Frontal cortex (tissue), 4 donors: ENCODE data around the gene SCARB1. TPM values are rescaled to one million over a fixed set of nuclear protein-coding genes. Genes with fewer than 3 reads are reported as not detected.
A peak's percentile ranks its signal among the peaks of the same experiment; 100 is the strongest.

Experiments
- DNase-seq, 2 donors: peaks; one replicate each; pipeline ENCODE4 v3.0.0; 2012; ENCODE audit warnings: low spot score in 2 of 2
- FAIRE-seq: peaks from 2 replicates; lab custom pipeline; 2012; peaks lifted over from hg19 to GRCh38; lab: Jason Lieb, UNC
- total RNA-seq: library from RNA; depleted of rRNA; stranded (reverse); fragments of >200 nt; gene quantifications from one replicate; pipeline ENCODE4 v1.2.3, GENCODE V29; 2014
- donor health status: control.
- donor health status: control.
- donor health status: control.

SCARB1 gene
- total RNA-seq, 1 donor from 2014 or later = 8.6 TPM

DNA sequence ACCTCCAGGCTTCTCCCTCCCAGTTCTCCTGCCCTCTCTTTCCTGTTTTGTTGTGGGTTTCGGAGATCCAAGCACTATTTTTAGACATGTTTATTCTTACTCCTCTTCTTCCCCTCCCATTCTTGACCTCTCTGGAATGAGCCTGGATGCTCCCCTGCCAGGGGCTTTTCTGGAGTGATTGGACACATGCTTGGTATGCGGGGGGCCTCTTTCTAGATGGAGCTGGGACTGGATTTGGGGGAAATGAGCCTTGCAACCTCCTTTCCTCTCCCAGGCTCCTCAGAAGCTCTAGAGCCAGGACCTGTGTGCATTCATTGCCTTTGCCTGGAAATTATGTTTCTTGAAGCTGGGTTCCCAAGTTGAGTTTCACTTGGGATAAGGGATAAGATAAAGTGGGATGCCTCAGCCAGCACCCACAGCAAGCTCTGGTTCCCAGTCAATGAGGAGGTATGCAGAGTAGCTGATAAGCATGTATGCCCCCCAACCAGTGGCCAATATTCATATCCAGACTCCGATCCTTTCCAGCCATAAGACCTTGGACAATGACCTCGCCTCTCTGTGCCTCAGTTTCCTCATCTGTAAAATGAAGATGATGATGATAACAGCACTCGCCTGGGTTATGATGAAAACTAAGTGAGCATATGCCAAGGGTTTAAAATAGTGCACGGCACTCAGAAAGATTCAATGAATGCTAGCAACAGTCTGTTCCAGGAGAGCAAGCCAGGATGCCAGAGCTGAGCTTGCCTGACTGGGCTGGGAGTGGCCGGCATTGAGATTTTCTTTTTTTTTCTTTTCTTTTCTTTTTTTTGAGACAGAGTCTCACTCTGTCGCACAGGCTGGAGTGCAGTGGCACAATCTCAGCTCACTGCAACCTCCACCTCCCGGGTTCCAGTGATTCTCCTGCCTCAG lies 97.8 kb downstream of the SCARB1 start:
- DNase-seq = no peak
- FAIRE-seq = no peak

DNA sequence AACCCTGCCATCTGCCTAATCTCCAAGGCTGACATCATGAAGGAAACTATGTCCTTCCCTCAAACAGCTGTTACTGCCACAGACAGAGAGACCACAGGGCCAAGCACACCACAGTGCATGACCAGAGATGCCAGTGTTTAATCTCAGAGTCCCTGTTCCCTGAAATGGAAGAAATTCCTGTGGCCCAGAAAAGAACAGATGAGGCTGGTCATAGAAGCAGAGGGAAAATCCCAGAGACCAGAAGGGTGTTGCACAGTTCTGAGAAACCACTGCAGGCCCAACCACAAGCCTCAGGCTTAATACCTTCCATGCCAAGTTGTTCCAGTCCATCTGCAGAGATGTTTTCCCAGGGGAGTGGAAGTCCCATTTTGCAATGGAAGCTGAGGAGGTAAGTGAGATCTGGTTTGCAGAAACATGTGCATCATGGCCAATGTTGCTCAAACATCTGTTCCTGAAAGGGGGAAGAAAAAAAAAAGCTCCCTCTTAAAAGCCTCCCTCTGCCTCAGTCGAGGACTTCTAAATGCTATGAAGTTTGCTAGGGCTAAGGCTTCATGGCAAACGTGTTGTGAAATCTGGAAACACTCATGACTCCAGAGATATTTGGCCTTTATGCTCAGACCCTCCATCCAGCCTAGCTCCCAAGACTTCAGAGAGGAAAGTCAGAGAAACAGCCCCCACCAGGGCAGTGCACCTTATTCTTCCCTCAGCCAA lies 98.6 kb downstream of the SCARB1 start:
- FAIRE-seq (no peak), DNase-seq (no peak)

GRCh38 chr12:124764451-124764850 lies 99.2 kb downstream of the SCARB1 start:
- FAIRE-seq (no peak), DNase-seq (no peak)

DNA sequence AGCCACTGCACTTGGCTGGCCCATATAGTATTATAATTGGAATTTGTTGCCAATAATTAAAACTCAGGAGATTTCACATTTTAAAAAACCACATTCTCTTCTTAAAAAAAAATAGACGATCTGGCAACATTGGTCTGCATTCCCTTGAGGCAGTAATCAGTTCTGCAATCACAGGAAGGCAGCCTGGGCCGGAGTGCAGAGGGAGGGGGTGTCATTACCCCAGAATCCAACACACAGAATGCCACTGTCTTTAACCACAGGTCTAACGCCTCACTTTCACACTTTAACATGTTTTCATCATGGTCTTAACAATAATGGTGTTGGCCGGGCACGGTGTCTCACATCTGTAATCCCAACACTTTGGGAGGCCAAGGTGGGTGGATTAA lies 100.1 kb downstream of the SCARB1 start:
- FAIRE-seq = no peak

GRCh38 chr12:124762791-124763593 lies 100.7 kb downstream of the SCARB1 start:
- DNase-seq = no peak
- FAIRE-seq = no peak

More for the DNA sequence above, 100.1 kb downstream of the SCARB1 start:
- no peak for DNase-seq

GRCh38 chr12:124762384-124762783 lies 101.3 kb downstream of the SCARB1 start:
- FAIRE-seq (no peak), DNase-seq (no peak)

GRCh38 chr12:124761871-124762270 lies 101.8 kb downstream of the SCARB1 start:
- DNase-seq = no peak
- FAIRE-seq = no peak

GRCh38 chr12:124761056-124761455 lies 102.6 kb downstream of the SCARB1 start:
- no peak for DNase-seq
- no peak for FAIRE-seq

DNA sequence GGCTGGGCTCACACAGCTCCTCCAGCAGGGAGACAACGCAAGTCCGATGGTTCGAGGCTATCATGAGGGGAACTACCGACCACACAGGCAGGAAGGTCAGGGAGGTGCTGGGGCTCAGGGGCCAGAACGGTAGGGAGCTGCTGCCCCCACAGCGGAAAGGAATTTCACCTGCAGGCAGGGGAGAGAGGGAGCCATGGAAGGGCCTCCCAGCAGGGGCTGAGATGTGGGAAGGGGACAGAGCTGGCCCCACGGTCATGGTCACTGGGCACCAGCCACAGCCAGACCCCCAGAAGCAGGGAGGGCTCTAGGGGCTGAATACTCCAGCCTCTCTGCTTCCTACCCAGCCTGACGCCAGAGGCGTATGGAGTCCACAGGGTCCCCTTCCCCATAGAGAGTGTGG lies 103.1 kb downstream of the SCARB1 start:
- FAIRE-seq (no peak), DNase-seq (no peak)

GRCh38 chr12:124759841-124760503 lies 103.7 kb downstream of the SCARB1 start:
- DNase-seq (no peak), FAIRE-seq (no peak)

GRCh38 chr12:124758266-124759220 lies 105.1 kb downstream of the SCARB1 start:
- no peak for FAIRE-seq
- no peak for DNase-seq

GRCh38 chr12:124757329-124757728 lies 106.3 kb downstream of the SCARB1 start:
- DNase-seq (no peak), FAIRE-seq (no peak)

GRCh38 chr12:124756760-124757159 lies 106.9 kb downstream of the SCARB1 start:
- DNase-seq (no peak), FAIRE-seq (no peak)

DNA sequence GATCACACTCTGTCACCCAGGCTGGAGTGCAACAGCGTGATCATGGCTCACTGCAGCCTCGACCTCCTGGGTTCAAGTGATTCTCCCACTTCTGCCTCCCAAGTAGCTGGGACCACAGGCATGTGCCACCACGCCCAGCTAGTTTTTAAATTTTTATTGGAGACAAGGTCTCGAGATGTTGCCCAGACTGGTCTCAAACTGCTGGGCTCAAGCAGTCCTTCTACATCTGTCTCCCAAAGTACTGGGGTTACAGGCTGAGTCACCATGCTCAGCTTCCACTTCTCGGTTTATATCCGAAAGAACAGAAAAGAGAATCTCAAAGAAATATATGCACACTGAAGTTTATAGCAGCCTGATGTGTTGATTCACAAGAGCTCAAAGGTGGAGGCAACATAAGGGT lies 107.5 kb downstream of the SCARB1 start:
- DNase-seq (no peak), FAIRE-seq (no peak)

GRCh38 chr12:124755801-124756148 lies 107.9 kb downstream of the SCARB1 start:
- DNase-seq (no peak), FAIRE-seq (no peak)

DNA sequence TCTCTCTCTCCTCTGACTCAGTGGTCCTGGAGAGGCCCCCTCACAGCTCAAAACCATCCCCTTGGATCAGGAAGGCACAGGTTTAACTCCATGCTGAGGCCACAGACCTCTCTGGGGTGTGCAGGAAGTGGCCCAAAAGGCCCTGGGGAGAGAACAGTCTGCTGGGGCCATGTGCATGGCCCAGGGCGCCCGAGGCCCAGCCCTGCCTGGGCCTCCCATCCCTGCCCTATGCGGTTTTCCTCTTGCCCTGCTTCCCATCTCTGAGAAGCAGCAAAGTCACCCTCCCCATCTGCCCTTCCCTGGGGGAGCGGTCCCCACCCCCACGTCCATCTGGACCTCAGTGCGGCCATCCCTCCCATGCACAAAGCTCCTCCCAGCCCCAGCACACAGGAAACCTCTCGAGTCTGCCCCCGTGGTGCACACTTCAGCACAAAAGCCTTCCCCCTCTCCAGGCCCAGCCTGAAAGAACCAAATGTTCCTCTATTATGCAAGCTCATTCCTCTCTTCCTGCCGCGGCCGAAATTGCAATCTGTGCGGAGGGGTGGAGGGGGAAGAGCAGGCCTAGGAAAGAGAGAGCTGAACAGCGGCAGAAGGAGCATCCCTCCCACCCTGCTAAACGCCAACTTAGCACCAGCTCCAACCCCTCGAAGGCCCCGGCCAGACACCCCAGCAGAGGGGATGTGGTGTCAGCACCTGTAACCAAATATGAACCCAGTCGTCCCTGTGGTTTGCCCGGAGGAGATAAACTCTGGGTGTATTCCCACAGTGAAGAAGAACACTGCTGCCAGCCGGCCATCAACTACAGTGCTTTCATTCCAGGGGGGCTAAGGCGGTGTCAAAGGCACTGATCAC lies 108.5 kb downstream of the SCARB1 start:
- FAIRE-seq (no peak), DNase-seq (peak; percentile 72 to 87)

GRCh38 chr12:124754491-124754890 lies 109.2 kb downstream of the SCARB1 start:
- DNase-seq (no peak), FAIRE-seq (no peak)

GRCh38 chr12:124753993-124754392 lies 109.7 kb downstream of the SCARB1 start:
- DNase-seq = no peak
- no peak for FAIRE-seq
